ENCODE results near the gene AP2S1. TPM values are rescaled to one million over a fixed set of nuclear protein-coding genes. Genes with fewer than 3 reads are reported as not detected.
"Not testable (repeated sequence)": the region's sequence is repeated elsewhere in the genome, so short reads cannot be mapped to it uniquely, and the experiment has no call there.

AP2S1 gene
- total RNA-seq, 1 donor from 2014 or later: 75.9 TPM

DNA sequence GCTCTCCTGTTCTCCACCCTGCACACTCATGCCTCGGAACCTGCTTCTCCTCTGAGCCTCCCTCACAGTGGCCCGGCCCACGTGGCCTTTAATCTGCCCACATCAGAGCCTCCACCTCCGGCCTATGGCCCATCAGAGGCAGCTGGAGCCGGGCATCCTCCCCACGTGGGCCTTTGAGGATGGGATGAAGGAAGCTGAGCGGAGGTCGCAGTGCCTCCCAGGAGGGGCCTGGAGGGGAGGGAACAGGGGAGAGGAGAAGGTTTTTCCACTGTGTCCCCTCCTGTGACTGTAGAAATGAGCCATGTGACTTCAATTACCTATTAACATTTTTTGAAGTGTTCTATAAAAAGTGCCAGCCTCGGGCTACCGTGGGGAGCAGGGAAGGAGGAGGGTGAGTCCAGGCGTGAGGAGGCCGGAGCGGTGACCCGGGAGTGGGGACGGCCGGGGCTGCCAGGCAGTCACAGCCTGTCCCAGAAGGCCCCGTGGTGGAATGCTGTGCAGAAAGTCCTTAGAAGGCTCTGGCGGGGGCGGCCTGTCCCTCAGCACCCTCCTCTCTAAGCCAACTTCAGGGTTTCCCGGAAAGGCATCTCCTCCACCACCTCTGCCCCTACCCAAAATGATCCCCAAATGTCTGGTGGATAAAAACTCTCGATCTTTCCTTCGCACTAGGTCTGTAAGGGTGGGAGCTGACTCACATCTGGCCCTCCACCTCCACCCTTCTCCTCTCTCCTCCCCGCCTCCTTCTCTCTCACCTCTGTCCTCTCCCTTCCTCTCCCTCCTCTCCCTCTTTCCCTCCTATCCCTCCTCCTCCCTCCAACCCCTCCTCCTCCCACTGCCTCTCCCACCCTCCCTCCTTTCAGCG lies 37.4 kb downstream of the AP2S1 start:
- TF ChIP-seq POLR2AphosphoS5 (IDR thresholded peaks at IDR 0.05; ENCODE audit: insufficient read depth in 1 of 2, low read depth in 1 of 2): no peak
- no peak for TF ChIP-seq POLR2A (IDR thresholded peaks at IDR 0.05)
- TF ChIP-seq, protein P1, sequence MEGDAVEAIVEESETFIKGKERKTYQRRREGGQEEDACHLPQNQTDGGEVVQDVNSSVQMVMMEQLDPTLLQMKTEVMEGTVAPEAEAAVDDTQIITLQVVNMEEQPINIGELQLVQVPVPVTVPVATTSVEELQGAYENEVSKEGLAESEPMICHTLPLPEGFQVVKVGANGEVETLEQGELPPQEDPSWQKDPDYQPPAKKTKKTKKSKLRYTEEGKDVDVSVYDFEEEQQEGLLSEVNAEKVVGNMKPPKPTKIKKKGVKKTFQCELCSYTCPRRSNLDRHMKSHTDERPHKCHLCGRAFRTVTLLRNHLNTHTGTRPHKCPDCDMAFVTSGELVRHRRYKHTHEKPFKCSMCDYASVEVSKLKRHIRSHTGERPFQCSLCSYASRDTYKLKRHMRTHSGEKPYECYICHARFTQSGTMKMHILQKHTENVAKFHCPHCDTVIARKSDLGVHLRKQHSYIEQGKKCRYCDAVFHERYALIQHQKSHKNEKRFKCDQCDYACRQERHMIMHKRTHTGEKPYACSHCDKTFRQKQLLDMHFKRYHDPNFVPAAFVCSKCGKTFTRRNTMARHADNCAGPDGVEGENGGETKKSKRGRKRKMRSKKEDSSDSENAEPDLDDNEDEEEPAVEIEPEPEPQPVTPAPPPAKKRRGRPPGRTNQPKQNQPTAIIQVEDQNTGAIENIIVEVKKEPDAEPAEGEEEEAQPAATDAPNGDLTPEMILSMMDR (IDR thresholded peaks at IDR 0.05): no peak
- intact Hi-C loops (cut with DNase I): loop anchor here (10.0 kb wide), 1 partner anchor 842 kb away; no protein-coding TSS in a partner anchor
- Histone ChIP-seq H3K4me1 (peaks cover 10% of the 10 kb centered on the region), H3K27me3 (no peaks in the 10 kb centered on the region), H3K27ac (peak overlapping the region; percentile 48), H3K9me3 (no peaks in the 10 kb centered on the region), H3K4me3 (no peak overlapping the region), H3K36me3 (no peaks in the 10 kb centered on the region)
- no peak for DNase-seq (ENCODE audit: extremely low spot score in 2 of 2)

GRCh38 chr19:46809534-46810272 lies 40.9 kb downstream of the AP2S1 start:
- H3K27me3 ChIP-seq: no peaks in the 10 kb centered on the region
- intact Hi-C loops (cut with DNase I): loop anchor here (10.0 kb wide), 1 partner anchor 845 kb away; no protein-coding TSS in a partner anchor
- TF ChIP-seq POLR2A (IDR thresholded peaks at IDR 0.05) (no peak), POLR2AphosphoS5 (IDR thresholded peaks at IDR 0.05; ENCODE audit: insufficient read depth in 1 of 2, low read depth in 1 of 2) (no peak)
- TF ChIP-seq, protein P1 (IDR thresholded peaks at IDR 0.05): no peak
- H3K9me3 ChIP-seq: no peaks in the 10 kb centered on the region
- no peak overlapping the region for H3K4me3 ChIP-seq
- no peaks in the 10 kb centered on the region for H3K36me3 ChIP-seq
- peaks cover 10% of the 10 kb centered on the region for H3K4me1 ChIP-seq
- H3K27ac ChIP-seq: no peak overlapping the region
- no peak for DNase-seq (ENCODE audit: extremely low spot score in 2 of 2)

- Histone ChIP-seq H3K4me3 (no peak overlapping the region), H3K36me3 (no peaks in the 10 kb centered on the region), H3K27me3 (no peaks in the 10 kb centered on the region), H3K9me3 (no peaks in the 10 kb centered on the region), H3K4me1 (no peaks in the 10 kb centered on the region), H3K27ac (no peak overlapping the region)
- no peak for DNase-seq (ENCODE audit: extremely low spot score in 2 of 2)
- intact Hi-C loops (cut with DNase I): no loop called here
- no peak for TF ChIP-seq POLR2AphosphoS5 (IDR thresholded peaks at IDR 0.05; ENCODE audit: insufficient read depth in 1 of 2, low read depth in 1 of 2)
Observed at GRCh38 chr19:46806656-46807055, 44.0 kb downstream of the AP2S1 start.

DNA sequence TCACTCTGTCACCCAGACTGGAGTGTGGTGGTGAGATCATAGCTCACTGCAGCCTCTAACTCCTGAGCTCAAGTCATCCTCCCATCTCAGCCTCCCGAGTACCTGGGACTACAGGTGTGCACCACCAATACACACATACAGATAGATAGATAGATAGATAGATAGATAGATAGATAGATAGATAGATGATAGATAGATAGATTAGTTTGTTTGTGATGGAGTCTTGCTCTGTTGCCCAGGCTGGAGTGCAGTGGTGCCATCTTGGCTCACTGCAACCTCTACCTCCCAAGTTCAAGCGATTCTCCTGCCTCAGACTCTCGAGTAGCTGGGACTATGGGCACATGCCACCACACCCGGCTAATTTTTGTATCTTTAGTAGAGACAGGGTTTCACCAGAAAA lies 46.2 kb downstream of the AP2S1 start:
- H3K9me3 ChIP-seq; H3K27me3 ChIP-seq; DNase-seq (ENCODE audit: extremely low spot score in 2 of 2); H3K4me1 ChIP-seq; H3K4me3 ChIP-seq; intact Hi-C loops (cut with DNase I); H3K36me3 ChIP-seq; H3K27ac ChIP-seq: not testable (repeated sequence)

GRCh38 chr19:46803555-46803954 lies 47.1 kb downstream of the AP2S1 start:
- H3K36me3 ChIP-seq: no peaks in the 10 kb centered on the region
- H3K27me3 ChIP-seq: no peaks in the 10 kb centered on the region
- DNase-seq (ENCODE audit: extremely low spot score in 2 of 2): no peak
- H3K9me3 ChIP-seq: no peaks in the 10 kb centered on the region
- no peak overlapping the region for H3K27ac ChIP-seq
- TF ChIP-seq, protein P1 (IDR thresholded peaks at IDR 0.05): no peak
- TF ChIP-seq POLR2AphosphoS5 (IDR thresholded peaks at IDR 0.05; ENCODE audit: insufficient read depth in 1 of 2, low read depth in 1 of 2): no peak
- TF ChIP-seq POLR2A (IDR thresholded peaks at IDR 0.05): no peak
- intact Hi-C loops (cut with DNase I): no loop called here
- no peak overlapping the region for H3K4me3 ChIP-seq
- H3K4me1 ChIP-seq: no peaks in the 10 kb centered on the region
